Astrocyte of the spinal cord (primary cell): ENCODE results near the gene SLC9A9.

Experiments used
- DNase-seq: peaks from one replicate; pipeline ENCODE4 v3.0.0; 2011; ENCODE audit warnings: low read depth, low spot score
- H3K4me3 ChIP-seq: 2 replicates; pipeline ENCODE4 v1.5.1; 2011; ENCODE audit warnings: low read depth, mild to moderate bottlenecking, low read length, moderate library complexity
- in situ Hi-C: cut with HindIII; loops from 2 replicates; pipeline ENCODE4 v1.10.0; 2017; ENCODE audit warnings: low sequenced_read_pairs
- TF ChIP-seq, protein P1 (sequence below): IDR thresholded peaks from 2 replicates; pipeline ENCODE4 v1.5.1; 2012; ENCODE audit warnings: low read depth, mild to moderate bottlenecking, low read length, inconsistent platforms

The SLC9A9 gene

DNA sequence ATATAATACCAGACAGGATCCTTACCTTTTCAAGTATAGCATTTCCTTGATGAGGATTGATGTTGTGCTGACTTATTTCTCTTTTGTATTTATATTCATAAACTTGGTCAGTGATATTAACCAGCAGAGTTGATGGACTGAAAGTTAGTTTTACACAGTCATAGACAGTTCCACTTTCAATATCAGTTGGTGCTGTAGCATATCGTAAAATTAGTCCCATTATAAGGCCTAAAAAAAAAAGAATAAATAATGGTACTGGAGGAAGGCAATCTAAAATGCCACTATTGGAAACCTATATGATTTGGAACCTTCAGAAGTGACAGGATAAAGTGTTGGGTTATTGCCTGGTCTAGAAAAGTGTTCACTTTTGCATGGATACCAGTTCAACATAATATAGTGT is 16.3 kb downstream of the SLC9A9 start:
- no peak overlapping the region for H3K4me3 ChIP-seq
- TF ChIP-seq, protein P1, sequence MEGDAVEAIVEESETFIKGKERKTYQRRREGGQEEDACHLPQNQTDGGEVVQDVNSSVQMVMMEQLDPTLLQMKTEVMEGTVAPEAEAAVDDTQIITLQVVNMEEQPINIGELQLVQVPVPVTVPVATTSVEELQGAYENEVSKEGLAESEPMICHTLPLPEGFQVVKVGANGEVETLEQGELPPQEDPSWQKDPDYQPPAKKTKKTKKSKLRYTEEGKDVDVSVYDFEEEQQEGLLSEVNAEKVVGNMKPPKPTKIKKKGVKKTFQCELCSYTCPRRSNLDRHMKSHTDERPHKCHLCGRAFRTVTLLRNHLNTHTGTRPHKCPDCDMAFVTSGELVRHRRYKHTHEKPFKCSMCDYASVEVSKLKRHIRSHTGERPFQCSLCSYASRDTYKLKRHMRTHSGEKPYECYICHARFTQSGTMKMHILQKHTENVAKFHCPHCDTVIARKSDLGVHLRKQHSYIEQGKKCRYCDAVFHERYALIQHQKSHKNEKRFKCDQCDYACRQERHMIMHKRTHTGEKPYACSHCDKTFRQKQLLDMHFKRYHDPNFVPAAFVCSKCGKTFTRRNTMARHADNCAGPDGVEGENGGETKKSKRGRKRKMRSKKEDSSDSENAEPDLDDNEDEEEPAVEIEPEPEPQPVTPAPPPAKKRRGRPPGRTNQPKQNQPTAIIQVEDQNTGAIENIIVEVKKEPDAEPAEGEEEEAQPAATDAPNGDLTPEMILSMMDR: no peak
- no peak for DNase-seq
- in situ Hi-C loops: no loop called here

DNA sequence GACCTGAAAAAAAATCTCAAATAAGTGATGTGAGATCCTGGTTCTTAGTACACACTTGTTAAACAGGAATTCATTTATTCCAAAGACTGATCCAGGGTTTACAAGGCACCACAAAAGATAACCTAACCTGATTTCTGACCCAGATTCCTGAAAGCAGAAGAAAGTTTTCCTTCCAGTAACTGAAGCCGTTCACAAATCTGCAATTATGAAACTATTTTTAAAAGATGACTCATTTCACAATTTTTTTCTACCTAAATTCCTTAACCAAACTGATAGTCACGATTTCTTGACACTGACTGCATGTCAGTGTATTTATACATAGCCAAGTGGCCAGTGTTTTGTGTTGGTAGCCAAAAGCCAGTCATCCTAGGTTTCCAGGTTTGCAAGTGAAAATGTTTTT is 17.1 kb downstream of the SLC9A9 start:
- TF ChIP-seq, protein P1: no peak
- DNase-seq: peak; percentile 50
- in situ Hi-C loops: no loop called here
- H3K4me3 ChIP-seq: no peak overlapping the region

GRCh38 chr3:143830786-143831185 is 17.5 kb downstream of the SLC9A9 start:
- DNase-seq: no peak
- no peak overlapping the region for H3K4me3 ChIP-seq
- in situ Hi-C loops: no loop called here
- TF ChIP-seq, protein P1: no peak

GRCh38 chr3:143830063-143830462 is 18.2 kb downstream of the SLC9A9 start:
- in situ Hi-C loops: no loop called here
- TF ChIP-seq, protein P1: no peak
- no peak overlapping the region for H3K4me3 ChIP-seq
- DNase-seq: no peak

GRCh38 chr3:143827425-143827824 is 20.8 kb downstream of the SLC9A9 start:
- H3K4me3 ChIP-seq: no peak overlapping the region
- no peak for DNase-seq
- TF ChIP-seq, protein P1: no peak
- in situ Hi-C loops: no loop called here

GRCh38 chr3:143826296-143826695 is 22.0 kb downstream of the SLC9A9 start:
- no peak overlapping the region for H3K4me3 ChIP-seq
- in situ Hi-C loops: no loop called here
- peak; percentile 35 for DNase-seq
- TF ChIP-seq, protein P1: no peak

DNA sequence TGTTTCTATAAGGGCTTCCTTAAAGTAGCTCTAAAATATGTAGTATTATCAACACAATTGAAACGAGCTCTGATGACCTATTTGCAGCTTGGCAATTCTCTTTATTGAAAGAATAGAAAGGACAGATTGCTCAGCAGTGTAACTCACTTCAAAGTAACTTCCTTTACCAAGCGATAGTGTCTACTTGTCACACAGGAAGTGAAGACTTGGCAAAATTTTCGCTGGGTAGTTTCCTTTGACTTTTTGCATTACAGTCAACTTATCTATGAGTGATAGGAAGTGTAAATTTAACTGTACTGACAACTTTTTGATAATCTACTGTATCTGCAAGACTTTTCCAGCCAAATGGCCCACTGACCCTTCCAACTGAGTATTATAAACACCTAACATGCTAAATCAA is 22.8 kb downstream of the SLC9A9 start:
- TF ChIP-seq, protein P1: no peak
- no peak overlapping the region for H3K4me3 ChIP-seq
- in situ Hi-C loops: no loop called here
- no peak for DNase-seq
